SK-N-SH (cell line): Measurements from ENCODE around the gene NR2C2AP. TPM values are rescaled to one million over a fixed set of nuclear protein-coding genes. Genes with fewer than 3 reads are reported as not detected.

Source experiments
- CTCF ChIA-PET: fragments of 300-600, 350-600 bp; formaldehyde crosslinking; extraction: SDS; loops from one replicate; lab custom pipeline; 2021; lab: Yijun Ruan, JAX
- POLR2A ChIA-PET: fragments of 350-600 bp; sonication (Branson Sonifier 250); formaldehyde crosslinking; extraction: SDS; loops from one replicate; lab custom pipeline; 2020; ENCODE audit warnings: antibody characterized with exemption, inconsistent platforms; lab: Yijun Ruan, JAX
- DNase-seq: peaks from one replicate; pipeline ENCODE4 v3.0.0; 2012
- H2AFZ ChIP-seq: fragments of 200-600 bp; sonication (generic); 2 replicates; pipeline ENCODE4 v1.8.1; 2016; ENCODE audit warnings: antibody characterized with exemption, mild to moderate bottlenecking, low read depth
- H3F3A ChIP-seq: fragments of 200-600 bp; sonication (generic); replicated peaks from 2 replicates; pipeline ENCODE3; 2016; ENCODE audit warnings: antibody characterized with exemption, mild to moderate bottlenecking; ENCODE audit not compliant: insufficient read depth
- H3K27ac ChIP-seq, 2 experiments: fragments of 200-500 bp in 1 of 2; fragments of 200-600 bp in 1 of 2; sonication (Bioruptor generic) in 1 of 2; sonication (generic), shearing (Covaris generic) in 1 of 2; 2 replicates each; pipeline versions ENCODE4 v1.5.1 to v1.6.1; 2014 to 2016; ENCODE audit warnings: low read depth in 2 of 2, inconsistent platforms in 1 of 2, low read length in 1 of 2, mild to moderate bottlenecking in 1 of 2, mixed read lengths in 1 of 2
- H3K27me3 ChIP-seq: fragments of 200-600 bp; sonication (generic), shearing (Covaris generic); 2 replicates; pipeline ENCODE4 v1.6.1; 2016; ENCODE audit warnings: mixed run types; ENCODE audit not compliant: insufficient read depth
- H3K36me3 ChIP-seq, 2 experiments: fragments of 200-500 bp in 1 of 2; fragments of 200-600 bp in 1 of 2; sonication (Bioruptor generic) in 1 of 2; sonication (generic) in 1 of 2; replicated peaks in 1 of 2; 2 replicates each; pipeline versions ENCODE3 to v1.5.1; 2014 to 2016; ENCODE audit warnings: low read length in 1 of 2, mild to moderate bottlenecking in 1 of 2; ENCODE audit not compliant: insufficient read depth in 2 of 2, control insufficient read depth in 1 of 2
- H3K4me1 ChIP-seq, 2 experiments: fragments of 200-500 bp in 1 of 2; fragments of 200-600 bp in 1 of 2; sonication (Bioruptor generic) in 1 of 2; sonication (generic), shearing (Covaris generic) in 1 of 2; 2 replicates each; pipeline versions ENCODE4 v1.5.1 to v1.6.1; 2014 to 2016; ENCODE audit warnings: low read depth in 1 of 2, low read length in 1 of 2, mixed run types in 1 of 2; ENCODE audit not compliant: insufficient read depth in 2 of 2, control insufficient read depth in 1 of 2
- H3K4me2 ChIP-seq: fragments of 200-600 bp; sonication (generic), shearing (Covaris generic); 2 replicates; pipeline ENCODE4 v1.6.1; 2017; ENCODE audit warnings: mixed run types
- H3K4me3 ChIP-seq, 2 experiments: fragments of 200-500 bp in 1 of 2; fragments of 200-600 bp in 1 of 2; sonication (Bioruptor generic) in 1 of 2; sonication (generic), shearing (Covaris generic) in 1 of 2; 2 replicates each; pipeline versions ENCODE4 v1.5.1 to v1.8.1; 2014 to 2016; ENCODE audit warnings: low read depth in 2 of 2, inconsistent platforms in 1 of 2, low read length in 1 of 2, mild to moderate bottlenecking in 1 of 2, mixed read lengths in 1 of 2, moderate library complexity in 1 of 2
- H3K79me2 ChIP-seq: fragments of 200-600 bp; sonication (generic); 2 replicates; pipeline ENCODE4 v1.8.1; 2017; ENCODE audit warnings: mild to moderate bottlenecking; ENCODE audit not compliant: insufficient read depth
- H3K9ac ChIP-seq: fragments of 200-600 bp; sonication (generic); 2 replicates; pipeline ENCODE4 v1.6.1; 2017; ENCODE audit warnings: mixed run types
- H3K9me2 ChIP-seq: fragments of 200-600 bp; sonication (generic); 2 replicates; pipeline ENCODE4 v1.6.1; 2017; ENCODE audit warnings: mixed run types
- H3K9me3 ChIP-seq: fragments of 200-600 bp; sonication (generic); 2 replicates; pipeline ENCODE4 v1.6.1; 2017; ENCODE audit warnings: mixed run types, mild to moderate bottlenecking, moderate library complexity
- H4K20me1 ChIP-seq: fragments of 200-600 bp; sonication (generic); 2 replicates; pipeline ENCODE4 v1.6.1; 2017; ENCODE audit warnings: mild to moderate bottlenecking, mixed run types; ENCODE audit not compliant: insufficient read depth
- EP300 ChIP-seq, 2 experiments: IDR thresholded peaks; 2 replicates each; pipeline versions ENCODE4 v1.4.0 to v1.6.1; 2012; ENCODE audit warnings: borderline replicate concordance in 1 of 2, low read depth in 1 of 2, low read length in 1 of 2
- FOSL2 ChIP-seq: IDR thresholded peaks from 2 replicates; pipeline ENCODE4 v1.4.0; 2012; ENCODE audit warnings: low read depth, mild to moderate bottlenecking, moderate library complexity, borderline replicate concordance
- GATA2 ChIP-seq: sonication (generic); formaldehyde crosslinking; IDR thresholded peaks from 2 replicates; pipeline ENCODE4 v1.5.0; 2020; ENCODE audit warnings: mild to moderate bottlenecking, missing genetic modification reagents
- NRF1 ChIP-seq: IDR thresholded peaks from 2 replicates; pipeline ENCODE4 v1.6.1; 2012; ENCODE audit warnings: low read depth, mild to moderate bottlenecking, low read length
- RCOR1 ChIP-seq: fragments of 150-350 bp; IDR thresholded peaks from 2 replicates; pipeline ENCODE4 v1.6.1; 2017; ENCODE audit warnings: antibody characterized with exemption, low read length
- REST ChIP-seq: IDR thresholded peaks from 2 replicates; pipeline ENCODE4 v1.6.1; 2012; ENCODE audit warnings: mild to moderate bottlenecking, low read depth, low read length, moderate library complexity
- SIN3A ChIP-seq: IDR thresholded peaks from 2 replicates; pipeline ENCODE4 v1.6.1; 2012; ENCODE audit warnings: low read depth, mild to moderate bottlenecking, low read length, moderate library complexity, borderline replicate concordance
- YY1 ChIP-seq: IDR thresholded peaks from 2 replicates; pipeline ENCODE4 v1.4.0; 2012; ENCODE audit warnings: low read depth, mild to moderate bottlenecking
- WGBS: methylation state at CpG from one replicate; pipeline ENCODE4 v1.1.6; 2017; ENCODE audit warnings: low lambda C conversion rate; 5-methylcytosine and 5-hydroxymethylcytosine counted together
- polyA plus RNA-seq, 3 experiments: library from polyadenylated mRNA; depleted of rRNA; stranded (reverse); fragments of >200 nt; gene quantifications; 2 replicates each; pipeline ENCODE4 v1.2.3, GENCODE V29; 2012
- TF ChIP-seq, protein P1 (sequence below): IDR thresholded peaks from 2 replicates; pipeline ENCODE4 v1.4.0; 2012; ENCODE audit warnings: low read depth, borderline replicate concordance
- TF ChIP-seq, protein P2 (sequence below): IDR thresholded peaks from 2 replicates; pipeline ENCODE4; 2012

Gene NR2C2AP
- polyA plus RNA-seq, 1 of the 3 experiments (the other 2 are of a cell fraction): 21.9 TPM

DNA sequence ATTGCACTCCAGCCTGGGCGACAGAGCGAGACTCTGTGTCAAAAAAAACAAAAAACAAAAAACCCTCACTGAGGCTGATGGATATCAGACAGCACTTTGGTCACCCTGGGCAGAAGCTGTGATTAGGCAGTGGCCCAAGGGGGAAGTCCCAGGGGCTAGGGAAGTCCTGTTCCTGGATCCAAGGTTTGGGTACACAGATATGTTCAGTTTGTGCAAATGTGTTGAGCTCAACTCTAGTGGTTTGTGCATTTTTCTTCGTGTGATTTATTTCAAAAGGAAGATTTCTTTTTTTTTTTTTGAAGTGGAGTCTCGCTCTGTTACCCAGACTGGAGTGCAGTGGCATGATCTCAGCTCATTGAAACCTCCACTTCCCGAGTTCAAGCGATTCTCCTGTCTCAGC, 45.4 kb downstream of the NR2C2AP start (continued):
- no peak for TF ChIP-seq REST
- no peak for TF ChIP-seq GATA2 (CRISPR knock-in tag)
- TF ChIP-seq NRF1: no peak
- TF ChIP-seq, protein P1, sequence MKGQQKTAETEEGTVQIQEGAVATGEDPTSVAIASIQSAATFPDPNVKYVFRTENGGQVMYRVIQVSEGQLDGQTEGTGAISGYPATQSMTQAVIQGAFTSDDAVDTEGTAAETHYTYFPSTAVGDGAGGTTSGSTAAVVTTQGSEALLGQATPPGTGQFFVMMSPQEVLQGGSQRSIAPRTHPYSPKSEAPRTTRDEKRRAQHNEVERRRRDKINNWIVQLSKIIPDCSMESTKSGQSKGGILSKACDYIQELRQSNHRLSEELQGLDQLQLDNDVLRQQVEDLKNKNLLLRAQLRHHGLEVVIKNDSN: no peak
- TF ChIP-seq RCOR1: no peak

- DNase-seq: no peak
- H3K9ac ChIP-seq: no peak overlapping the region
- no peak overlapping the region for H3K27ac ChIP-seq
- CTCF ChIA-PET: interaction anchor here (1.0 to 6.5 kb wide), 6 partner anchors 9 to 334 kb away, joined by 3 to 79 read pairs (median 8); no protein-coding TSS in a partner anchor
- H3K79me2 ChIP-seq: no peaks in the 10 kb centered on the region
- no peak overlapping the region for H2AFZ ChIP-seq
- H3K27me3 ChIP-seq: no peaks in the 10 kb centered on the region
- no peaks in the 10 kb centered on the region for H4K20me1 ChIP-seq
- no peaks in the 10 kb centered on the region for H3K4me1 ChIP-seq
- 97% methylated on average over 10 of the region's 10 CpGs for WGBS
- H3F3A ChIP-seq: no peaks in the 10 kb centered on the region
- no peaks in the 10 kb centered on the region for H3K9me3 ChIP-seq
- TF ChIP-seq SIN3A (no peak), EP300 (IDR thresholded peaks at IDR 0.05; ENCODE audit: borderline replicate concordance in 1 of 2, low read depth in 1 of 2, low read length in 1 of 2) (no peak), FOSL2 (no peak), YY1 (no peak)
- TF ChIP-seq, protein P2, sequence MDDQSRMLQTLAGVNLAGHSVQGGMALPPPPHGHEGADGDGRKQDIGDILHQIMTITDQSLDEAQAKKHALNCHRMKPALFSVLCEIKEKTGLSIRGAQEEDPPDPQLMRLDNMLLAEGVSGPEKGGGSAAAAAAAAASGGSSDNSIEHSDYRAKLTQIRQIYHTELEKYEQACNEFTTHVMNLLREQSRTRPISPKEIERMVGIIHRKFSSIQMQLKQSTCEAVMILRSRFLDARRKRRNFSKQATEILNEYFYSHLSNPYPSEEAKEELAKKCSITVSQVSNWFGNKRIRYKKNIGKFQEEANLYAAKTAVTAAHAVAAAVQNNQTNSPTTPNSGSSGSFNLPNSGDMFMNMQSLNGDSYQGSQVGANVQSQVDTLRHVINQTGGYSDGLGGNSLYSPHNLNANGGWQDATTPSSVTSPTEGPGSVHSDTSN: no peak
- no peak overlapping the region for H3K4me3 ChIP-seq
- peaks cover 0 to 9% of the 10 kb centered on the region in 2 experiments for H3K36me3 ChIP-seq
- POLR2A ChIA-PET: no interaction called here
- H3K9me2 ChIP-seq: no peaks in the 10 kb centered on the region
- no peak overlapping the region for H3K4me2 ChIP-seq
These were observed 47.6 kb downstream of the NR2C2AP start for GRCh38 chr19:19155495-19156219.
